Measurements from ENCODE around the gene LRCH4. TPM values are rescaled to one million over a fixed set of nuclear protein-coding genes. Genes with fewer than 3 reads are reported as not detected.

Gene LRCH4
- total and polyA plus RNA-seq, 2 donors (not counting 3 experiments of a cell fraction or from before 2014, with no cell fraction given), result 32.1 to 56.1 TPM

- dilution Hi-C loops (cut with MboI; ENCODE audit: extremely low pct_ligation_motif_present, low sequenced_read_pairs), result no loop called here
- H2AFZ ChIP-seq (ENCODE audit: low read depth, low read length), result no peak overlapping the region
- no TSS peak for BruUV-seq (replicated peaks)
- peaks cover 3% of the 10 kb centered on the region for H3K4me1 ChIP-seq (ENCODE audit: control insufficient read depth, extremely low read depth, insufficient read depth, low read length)
- intact Hi-C loops (cut with micrococcal nuclease), result no loop called here
- no peaks in the 10 kb centered on the region for H3K79me2 ChIP-seq (ENCODE audit: control insufficient read depth, insufficient read depth, low read length)
- no peak overlapping the region for H3K27ac ChIP-seq (ENCODE audit: insufficient read depth, low read depth, low read length)
- no peak overlapping the region for H3K4me3 ChIP-seq (replicated peaks in 1 of 3; ENCODE audit: insufficient read depth in 1 of 3, low read depth in 1 of 3, low read length in 3 of 3)
- H3K4me2 ChIP-seq (ENCODE audit: insufficient read depth, low read length), result no peak overlapping the region
- no peaks in the 10 kb centered on the region for H3K9me3 ChIP-seq (replicated peaks; ENCODE audit: control insufficient read depth, insufficient read depth, low read length)
- ChIA-PET CTCF (interaction anchor here (3.8 kb wide), 1 partner anchor 32 kb away, joined by 31 read pairs; no protein-coding TSS in a partner anchor), POLR2A (no interaction called here)
- peaks cover 0 to 6% of the 10 kb centered on the region in 2 experiments for H3K27me3 ChIP-seq (ENCODE audit: control insufficient read depth in 2 of 2, insufficient read depth in 2 of 2, low read length in 2 of 2)
- no peak overlapping the region for H3K9ac ChIP-seq (replicated peaks; ENCODE audit: extremely low read depth, insufficient read depth, low read length)
- no peaks in the 10 kb centered on the region for H4K20me1 ChIP-seq (replicated peaks; ENCODE audit: control insufficient read depth, extremely low read depth, insufficient read depth, low read length)
- H3K9me1 ChIP-seq (replicated peaks; ENCODE audit: control insufficient read depth, extremely low read depth, insufficient read depth, low read length), result no peaks in the 10 kb centered on the region
- FAIRE-seq (no peak), DNase-seq (ENCODE audit: low read depth, low spot score) (no peak)
- TF ChIP-seq JUN (IDR thresholded peaks at IDR 0.05; ENCODE audit: borderline replicate concordance, insufficient read depth, insufficient read length, low read depth) (no peak), EZH2 (IDR thresholded peaks at IDR 0.05; ENCODE audit: borderline replicate concordance, low read depth, low read length, severe bottlenecking) (no peak), POLR2AphosphoS5 (IDR thresholded peaks at IDR 0.05; ENCODE audit: insufficient read depth, low read depth, low read length) (no peak), POLR2A (IDR thresholded peaks at IDR 0.05; ENCODE audit: low read depth, low read length) (no peak), MAX (IDR thresholded peaks at IDR 0.05; ENCODE audit: insufficient read depth, insufficient read length) (no peak), MYC (IDR thresholded peaks at IDR 0.05; ENCODE audit: low read depth, low read length) (no peak), FOS (IDR thresholded peaks at IDR 0.05; ENCODE audit: borderline replicate concordance, insufficient read depth, low read length) (no peak), GATA2 (IDR thresholded peaks at IDR 0.05; ENCODE audit: insufficient read depth, insufficient read length, low read depth, low read length) (no peak)
- H3K36me3 ChIP-seq (ENCODE audit: control insufficient read depth in 2 of 2, extremely low read depth in 1 of 2, insufficient read depth in 2 of 2, low read length in 2 of 2), result no peaks in the 10 kb centered on the region
These were observed 5.7 kb upstream of the LRCH4 start for GRCh38 chr7:100591596-100591995.
